SK-N-SH treated with all-trans-retinoic acid at 6 μM for 48 hours (cell line): Measurements from ENCODE around the gene LMF1.

Experiments
- ATAC-seq: fragments of 200-7000 bp; cut with Tn5 transposase; 3 replicates; pipeline ENCODE4 v1.9.1; 2020; ENCODE audit warnings: mild to moderate bottlenecking, moderate library complexity
- ARNTL ChIP-seq: fragments of 450-650 bp; formaldehyde crosslinking; IDR thresholded peaks from 2 replicates; pipeline ENCODE4 v1.5.0; 2020; ENCODE audit warnings: low read depth, mild to moderate bottlenecking, moderate library complexity, borderline replicate concordance
- BACH2 ChIP-seq: fragments of 250-450 bp; sonication (Bioruptor Pico); IDR thresholded peaks from 2 replicates; pipeline ENCODE4 v1.9.0; 2021; ENCODE audit warnings: mild to moderate bottlenecking, borderline replicate concordance
- CSDC2 ChIP-seq: fragments of 250-450 bp; sonication (Bioruptor Pico); IDR thresholded peaks from 2 replicates; pipeline ENCODE4 v1.5.0; 2020; ENCODE audit warnings: mild to moderate bottlenecking, moderate library complexity
- ESRRG ChIP-seq: fragments of 250-450 bp; sonication (Bioruptor Pico); IDR thresholded peaks from 2 replicates; pipeline ENCODE4 v1.6.1; 2021; ENCODE audit warnings: mild to moderate bottlenecking
- GLIS3 ChIP-seq: fragments of 250-450 bp; sonication (Bioruptor Pico); IDR thresholded peaks from 2 replicates; pipeline ENCODE4 v1.5.0; 2020; ENCODE audit warnings: mild to moderate bottlenecking, moderate library complexity
- ISL1 ChIP-seq: fragments of 250-450 bp; sonication (Bioruptor Pico); IDR thresholded peaks from 2 replicates; pipeline ENCODE4 v2.1.2; 2022; ENCODE audit warnings: mild to moderate bottlenecking, moderate library complexity
- OSR1 ChIP-seq: fragments of 250-450 bp; sonication (Bioruptor Pico); IDR thresholded peaks from 2 replicates; pipeline ENCODE4 v1.8.0; 2022; ENCODE audit warnings: moderate library complexity, mild to moderate bottlenecking, inconsistent platforms
- PPARA ChIP-seq: fragments of 250-450 bp; sonication (Bioruptor Pico); IDR thresholded peaks from 2 replicates; pipeline ENCODE4 v1.5.0; 2020; ENCODE audit warnings: mild to moderate bottlenecking, borderline replicate concordance
- RARB ChIP-seq: fragments of 250-450 bp; sonication (Bioruptor Pico); IDR thresholded peaks from 2 replicates; pipeline ENCODE4 v1.8.0; 2021; ENCODE audit warnings: mild to moderate bottlenecking, moderate library complexity
- SNAI2 ChIP-seq: fragments of 250-450 bp; sonication (Bioruptor Pico); IDR thresholded peaks from 2 replicates; pipeline ENCODE4 v1.5.0; 2020; ENCODE audit warnings: mild to moderate bottlenecking, moderate library complexity
- TCF4 ChIP-seq: fragments of 250-450 bp; sonication (Bioruptor Pico); IDR thresholded peaks from 2 replicates; pipeline ENCODE4 v1.8.0; 2021; ENCODE audit warnings: mild to moderate bottlenecking, moderate library complexity, borderline replicate concordance
- TOX ChIP-seq: fragments of 250-450 bp; sonication (Bioruptor Pico); IDR thresholded peaks from 2 replicates; pipeline ENCODE4 v1.8.0; 2021; ENCODE audit warnings: mild to moderate bottlenecking, moderate library complexity, borderline replicate concordance
- ZFP3 ChIP-seq: fragments of 250-450 bp; sonication (Bioruptor Pico); IDR thresholded peaks from 2 replicates; pipeline ENCODE4 v1.5.0; 2020; ENCODE audit warnings: mild to moderate bottlenecking, moderate library complexity
- ZFP30 ChIP-seq: fragments of 450-650 bp; formaldehyde crosslinking; IDR thresholded peaks from 2 replicates; pipeline ENCODE4 v1.5.0; 2022; ENCODE audit warnings: mild to moderate bottlenecking, moderate library complexity
- ZNF565 ChIP-seq: fragments of 450-650 bp; formaldehyde crosslinking; conservative IDR thresholded peaks from 2 replicates; pipeline ENCODE4 v1.5.0; 2020; ENCODE audit warnings: low read depth, mild to moderate bottlenecking, moderate library complexity
- ZNF70 ChIP-seq: fragments of 450-650 bp; formaldehyde crosslinking; IDR thresholded peaks from 2 replicates; pipeline ENCODE4 v1.5.0; 2020; ENCODE audit warnings: mild to moderate bottlenecking, moderate library complexity
- ZNF8 ChIP-seq: fragments of 450-650 bp; formaldehyde crosslinking; IDR thresholded peaks from 2 replicates; pipeline ENCODE4 v1.5.0; 2020; ENCODE audit warnings: mild to moderate bottlenecking, moderate library complexity
- TF ChIP-seq, protein P1 (sequence below): fragments of 250-450 bp; sonication (Bioruptor Pico); IDR thresholded peaks from 2 replicates; pipeline ENCODE4 v1.5.1; 2021; ENCODE audit warnings: mild to moderate bottlenecking, moderate library complexity
- TF ChIP-seq, protein P2 (sequence below): fragments of 250-450 bp; sonication (Bioruptor Pico); IDR thresholded peaks from 2 replicates; pipeline ENCODE4 v1.5.0; 2020; ENCODE audit warnings: mild to moderate bottlenecking, moderate library complexity
- TF ChIP-seq, protein P3 (sequence below): fragments of 250-450 bp; sonication (Bioruptor Pico); IDR thresholded peaks from 2 replicates; pipeline ENCODE4 v1.8.0; 2020; ENCODE audit warnings: mild to moderate bottlenecking, moderate library complexity, borderline replicate concordance
- TF ChIP-seq, protein P4 (sequence below): fragments of 250-450 bp; sonication (Bioruptor Pico); IDR thresholded peaks from 2 replicates; pipeline ENCODE4 v1.5.1; 2020; ENCODE audit warnings: low read depth, mild to moderate bottlenecking, moderate library complexity
- TF ChIP-seq, protein P5 (sequence below): fragments of 250-450 bp; sonication (Bioruptor Pico); IDR thresholded peaks from 2 replicates; pipeline ENCODE4 v1.8.0; 2021; ENCODE audit warnings: low read depth, mild to moderate bottlenecking, moderate library complexity, borderline replicate concordance

The LMF1 gene

DNA sequence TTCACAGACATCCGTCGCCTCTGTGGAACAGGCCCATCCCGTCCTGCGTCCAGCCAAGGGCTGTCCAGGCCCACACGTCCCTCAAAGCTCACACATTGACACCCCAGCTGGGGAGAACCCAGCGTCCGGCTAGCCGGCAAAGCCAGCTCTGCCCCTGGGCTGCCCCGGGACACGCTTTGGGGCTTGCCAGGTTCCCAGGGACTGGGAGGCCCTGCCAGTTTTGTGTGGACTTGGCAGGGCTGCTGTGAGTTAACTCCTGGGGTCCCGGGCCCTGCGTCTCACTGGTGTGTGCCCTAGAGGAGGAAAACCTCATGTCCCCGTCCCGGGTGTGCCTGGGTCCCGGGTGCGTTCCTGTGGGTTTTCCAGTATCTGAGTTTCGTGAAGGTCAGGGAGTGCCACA, 17.1 kb upstream of the LMF1 start (continued):
- TF ChIP-seq, protein P1, sequence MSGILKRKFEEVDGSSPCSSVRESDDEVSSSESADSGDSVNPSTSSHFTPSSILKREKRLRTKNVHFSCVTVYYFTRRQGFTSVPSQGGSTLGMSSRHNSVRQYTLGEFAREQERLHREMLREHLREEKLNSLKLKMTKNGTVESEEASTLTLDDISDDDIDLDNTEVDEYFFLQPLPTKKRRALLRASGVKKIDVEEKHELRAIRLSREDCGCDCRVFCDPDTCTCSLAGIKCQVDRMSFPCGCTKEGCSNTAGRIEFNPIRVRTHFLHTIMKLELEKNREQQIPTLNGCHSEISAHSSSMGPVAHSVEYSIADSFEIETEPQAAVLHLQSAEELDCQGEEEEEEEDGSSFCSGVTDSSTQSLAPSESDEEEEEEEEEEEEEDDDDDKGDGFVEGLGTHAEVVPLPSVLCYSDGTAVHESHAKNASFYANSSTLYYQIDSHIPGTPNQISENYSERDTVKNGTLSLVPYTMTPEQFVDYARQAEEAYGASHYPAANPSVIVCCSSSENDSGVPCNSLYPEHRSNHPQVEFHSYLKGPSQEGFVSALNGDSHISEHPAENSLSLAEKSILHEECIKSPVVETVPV (CRISPR knock-in tag) = no peak
- no peak for TF ChIP-seq RARB (CRISPR knock-in tag)

DNA sequence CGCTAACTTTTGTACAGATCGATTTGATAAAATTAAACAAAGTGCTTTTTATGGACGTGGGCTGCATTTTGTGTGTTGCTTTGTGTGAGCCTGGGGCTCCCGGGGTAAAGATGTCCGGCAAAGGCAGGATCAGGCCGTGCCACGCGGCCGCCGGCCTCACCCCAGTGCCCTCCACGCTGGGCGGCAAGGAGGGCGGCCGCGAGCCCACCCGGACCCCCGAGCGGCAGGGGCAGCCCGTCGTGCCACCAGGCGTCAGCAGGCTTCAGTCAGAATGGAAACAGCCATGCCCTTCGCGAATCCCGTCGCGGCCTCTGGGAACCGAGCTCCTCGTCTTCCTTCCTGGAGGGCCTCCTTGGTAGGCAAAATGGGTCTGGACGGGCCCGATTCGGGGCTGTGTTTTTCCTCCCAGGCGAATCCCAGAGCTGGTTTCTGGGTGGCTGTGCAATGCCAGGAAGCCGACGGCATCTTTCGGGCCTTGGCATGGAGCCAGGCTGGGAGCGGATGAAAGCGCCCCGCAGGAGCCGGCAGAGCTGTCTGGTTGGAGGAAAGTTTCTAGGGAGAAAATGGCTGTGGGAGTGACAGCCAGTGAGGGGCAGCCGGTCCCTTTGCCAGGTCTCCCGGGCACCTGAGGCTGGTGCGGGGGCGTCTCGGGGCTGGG, 16.3 kb upstream of the LMF1 start:
- ATAC-seq = peak; percentile 10; the same call in 2 of the 3 replicates
- TF ChIP-seq OSR1 (CRISPR knock-in tag) (no peak), BACH2 (no peak), CSDC2 (no peak), RARB (CRISPR knock-in tag) (no peak), GLIS3 (no peak), ZFP30 (no peak), SNAI2 (CRISPR knock-in tag) (no peak), TOX (no peak), ISL1 (CRISPR knock-in tag) (no peak), ZNF70 (CRISPR knock-in tag) (no peak), ARNTL (CRISPR knock-in tag) (no peak), ZNF8 (CRISPR knock-in tag) (no peak), ESRRG (CRISPR knock-in tag) (no peak), ZNF565 (CRISPR knock-in tag) (no peak), ZFP3 (no peak), PPARA (CRISPR knock-in tag) (no peak)
- TF ChIP-seq, protein P1 (CRISPR knock-in tag) = no peak
- TF ChIP-seq, protein P2, sequence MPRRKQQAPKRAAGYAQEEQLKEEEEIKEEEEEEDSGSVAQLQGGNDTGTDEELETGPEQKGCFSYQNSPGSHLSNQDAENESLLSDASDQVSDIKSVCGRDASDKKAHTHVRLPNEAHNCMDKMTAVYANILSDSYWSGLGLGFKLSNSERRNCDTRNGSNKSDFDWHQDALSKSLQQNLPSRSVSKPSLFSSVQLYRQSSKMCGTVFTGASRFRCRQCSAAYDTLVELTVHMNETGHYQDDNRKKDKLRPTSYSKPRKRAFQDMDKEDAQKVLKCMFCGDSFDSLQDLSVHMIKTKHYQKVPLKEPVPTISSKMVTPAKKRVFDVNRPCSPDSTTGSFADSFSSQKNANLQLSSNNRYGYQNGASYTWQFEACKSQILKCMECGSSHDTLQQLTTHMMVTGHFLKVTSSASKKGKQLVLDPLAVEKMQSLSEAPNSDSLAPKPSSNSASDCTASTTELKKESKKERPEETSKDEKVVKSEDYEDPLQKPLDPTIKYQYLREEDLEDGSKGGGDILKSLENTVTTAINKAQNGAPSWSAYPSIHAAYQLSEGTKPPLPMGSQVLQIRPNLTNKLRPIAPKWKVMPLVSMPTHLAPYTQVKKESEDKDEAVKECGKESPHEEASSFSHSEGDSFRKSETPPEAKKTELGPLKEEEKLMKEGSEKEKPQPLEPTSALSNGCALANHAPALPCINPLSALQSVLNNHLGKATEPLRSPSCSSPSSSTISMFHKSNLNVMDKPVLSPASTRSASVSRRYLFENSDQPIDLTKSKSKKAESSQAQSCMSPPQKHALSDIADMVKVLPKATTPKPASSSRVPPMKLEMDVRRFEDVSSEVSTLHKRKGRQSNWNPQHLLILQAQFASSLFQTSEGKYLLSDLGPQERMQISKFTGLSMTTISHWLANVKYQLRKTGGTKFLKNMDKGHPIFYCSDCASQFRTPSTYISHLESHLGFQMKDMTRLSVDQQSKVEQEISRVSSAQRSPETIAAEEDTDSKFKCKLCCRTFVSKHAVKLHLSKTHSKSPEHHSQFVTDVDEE (CRISPR knock-in tag) = no peak
- TF ChIP-seq, protein P3, sequence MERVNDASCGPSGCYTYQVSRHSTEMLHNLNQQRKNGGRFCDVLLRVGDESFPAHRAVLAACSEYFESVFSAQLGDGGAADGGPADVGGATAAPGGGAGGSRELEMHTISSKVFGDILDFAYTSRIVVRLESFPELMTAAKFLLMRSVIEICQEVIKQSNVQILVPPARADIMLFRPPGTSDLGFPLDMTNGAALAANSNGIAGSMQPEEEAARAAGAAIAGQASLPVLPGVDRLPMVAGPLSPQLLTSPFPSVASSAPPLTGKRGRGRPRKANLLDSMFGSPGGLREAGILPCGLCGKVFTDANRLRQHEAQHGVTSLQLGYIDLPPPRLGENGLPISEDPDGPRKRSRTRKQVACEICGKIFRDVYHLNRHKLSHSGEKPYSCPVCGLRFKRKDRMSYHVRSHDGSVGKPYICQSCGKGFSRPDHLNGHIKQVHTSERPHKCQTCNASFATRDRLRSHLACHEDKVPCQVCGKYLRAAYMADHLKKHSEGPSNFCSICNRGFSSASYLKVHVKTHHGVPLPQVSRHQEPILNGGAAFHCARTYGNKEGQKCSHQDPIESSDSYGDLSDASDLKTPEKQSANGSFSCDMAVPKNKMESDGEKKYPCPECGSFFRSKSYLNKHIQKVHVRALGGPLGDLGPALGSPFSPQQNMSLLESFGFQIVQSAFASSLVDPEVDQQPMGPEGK (CRISPR knock-in tag) = no peak
- TF ChIP-seq, protein P4, sequence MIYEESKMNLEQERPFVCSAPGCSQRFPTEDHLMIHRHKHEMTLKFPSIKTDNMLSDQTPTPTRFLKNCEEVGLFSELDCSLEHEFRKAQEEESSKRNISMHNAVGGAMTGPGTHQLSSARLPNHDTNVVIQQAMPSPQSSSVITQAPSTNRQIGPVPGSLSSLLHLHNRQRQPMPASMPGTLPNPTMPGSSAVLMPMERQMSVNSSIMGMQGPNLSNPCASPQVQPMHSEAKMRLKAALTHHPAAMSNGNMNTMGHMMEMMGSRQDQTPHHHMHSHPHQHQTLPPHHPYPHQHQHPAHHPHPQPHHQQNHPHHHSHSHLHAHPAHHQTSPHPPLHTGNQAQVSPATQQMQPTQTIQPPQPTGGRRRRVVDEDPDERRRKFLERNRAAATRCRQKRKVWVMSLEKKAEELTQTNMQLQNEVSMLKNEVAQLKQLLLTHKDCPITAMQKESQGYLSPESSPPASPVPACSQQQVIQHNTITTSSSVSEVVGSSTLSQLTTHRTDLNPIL (CRISPR knock-in tag) = no peak

DNA sequence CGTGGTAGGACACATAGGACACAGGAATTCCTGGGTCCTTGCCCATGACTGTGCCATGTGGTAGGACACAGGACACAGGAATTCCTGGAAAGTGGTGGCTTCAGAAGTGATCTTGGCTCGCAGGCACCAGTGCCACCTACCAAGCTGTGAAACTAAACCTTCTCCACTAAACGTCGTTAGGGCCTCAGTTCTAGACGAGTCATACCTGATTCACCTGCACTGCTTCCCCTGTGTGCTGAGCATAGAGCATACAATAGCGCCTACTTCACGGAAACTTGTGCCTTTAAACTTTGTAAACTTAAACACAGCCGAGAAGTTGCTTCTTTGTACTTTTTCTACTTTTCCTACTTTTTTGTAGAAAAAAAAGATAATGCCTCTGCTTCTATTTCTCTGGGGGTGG, 15.6 kb upstream of the LMF1 start:
- ATAC-seq = no peak
- TF ChIP-seq ZNF565 (CRISPR knock-in tag) = no peak
- TF ChIP-seq, protein P5, sequence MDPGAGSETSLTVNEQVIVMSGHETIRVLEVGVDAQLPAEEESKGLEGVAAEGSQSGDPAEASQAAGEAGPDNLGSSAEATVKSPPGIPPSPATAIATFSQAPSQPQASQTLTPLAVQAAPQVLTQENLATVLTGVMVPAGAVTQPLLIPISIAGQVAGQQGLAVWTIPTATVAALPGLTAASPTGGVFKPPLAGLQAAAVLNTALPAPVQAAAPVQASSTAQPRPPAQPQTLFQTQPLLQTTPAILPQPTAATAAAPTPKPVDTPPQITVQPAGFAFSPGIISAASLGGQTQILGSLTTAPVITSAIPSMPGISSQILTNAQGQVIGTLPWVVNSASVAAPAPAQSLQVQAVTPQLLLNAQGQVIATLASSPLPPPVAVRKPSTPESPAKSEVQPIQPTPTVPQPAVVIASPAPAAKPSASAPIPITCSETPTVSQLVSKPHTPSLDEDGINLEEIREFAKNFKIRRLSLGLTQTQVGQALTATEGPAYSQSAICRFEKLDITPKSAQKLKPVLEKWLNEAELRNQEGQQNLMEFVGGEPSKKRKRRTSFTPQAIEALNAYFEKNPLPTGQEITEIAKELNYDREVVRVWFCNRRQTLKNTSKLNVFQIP (CRISPR knock-in tag) = no peak
- TF ChIP-seq, protein P3 (CRISPR knock-in tag) = no peak
- TF ChIP-seq ESRRG (CRISPR knock-in tag) = no peak
- TF ChIP-seq OSR1 (CRISPR knock-in tag) = no peak
- TF ChIP-seq TOX = no peak
- TF ChIP-seq, protein P4 (CRISPR knock-in tag) = no peak
- no peak for TF ChIP-seq TCF4
